Measurements from ENCODE around the gene USP43. TPM values are rescaled to one million over a fixed set of nuclear protein-coding genes. Genes with fewer than 3 reads are reported as not detected.
A peak's percentile ranks its signal among the peaks of the same experiment; 100 is the strongest.

Gene USP43
- total RNA-seq, 4 donors from 2014 or later: 0.07 TPM; not detected in 3

DNA sequence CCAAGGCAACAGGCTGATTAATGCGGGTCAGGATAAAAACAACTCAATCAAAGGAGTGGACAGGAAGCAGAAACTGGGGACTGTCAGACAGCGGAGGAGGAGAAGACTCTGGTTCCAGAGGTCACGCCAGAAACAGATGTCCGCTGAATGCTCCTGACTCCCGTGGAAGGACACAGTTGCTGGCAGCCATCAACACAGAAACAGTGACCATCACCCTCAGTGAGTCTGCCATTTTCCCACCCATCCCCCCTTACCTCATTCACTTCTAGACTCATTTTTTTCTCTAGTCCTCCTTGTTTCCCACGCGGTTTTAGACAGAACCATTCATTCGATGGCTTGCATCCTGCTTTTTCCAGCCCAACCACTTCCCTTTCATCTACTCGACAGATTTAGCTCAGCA lies 105.2 kb downstream of the USP43 start:
- H3K36me3 ChIP-seq: no peaks in the 10 kb centered on the region
- in situ Hi-C loops (cut with MboI; ENCODE audit: low sequenced_read_pairs in 4 of 4): no loop called here
- H3K27ac ChIP-seq: peak overlapping the region in 1 of 4 donors; percentile 12
- DNase-seq (no peak), ATAC-seq (no peak)
- H3K9me3 ChIP-seq: no peaks in the 10 kb centered on the region
- H3K4me3 ChIP-seq: no peak overlapping the region
- no peak for TF ChIP-seq POLR2A (IDR thresholded peaks at IDR 0.05)
- TF ChIP-seq, protein P1, sequence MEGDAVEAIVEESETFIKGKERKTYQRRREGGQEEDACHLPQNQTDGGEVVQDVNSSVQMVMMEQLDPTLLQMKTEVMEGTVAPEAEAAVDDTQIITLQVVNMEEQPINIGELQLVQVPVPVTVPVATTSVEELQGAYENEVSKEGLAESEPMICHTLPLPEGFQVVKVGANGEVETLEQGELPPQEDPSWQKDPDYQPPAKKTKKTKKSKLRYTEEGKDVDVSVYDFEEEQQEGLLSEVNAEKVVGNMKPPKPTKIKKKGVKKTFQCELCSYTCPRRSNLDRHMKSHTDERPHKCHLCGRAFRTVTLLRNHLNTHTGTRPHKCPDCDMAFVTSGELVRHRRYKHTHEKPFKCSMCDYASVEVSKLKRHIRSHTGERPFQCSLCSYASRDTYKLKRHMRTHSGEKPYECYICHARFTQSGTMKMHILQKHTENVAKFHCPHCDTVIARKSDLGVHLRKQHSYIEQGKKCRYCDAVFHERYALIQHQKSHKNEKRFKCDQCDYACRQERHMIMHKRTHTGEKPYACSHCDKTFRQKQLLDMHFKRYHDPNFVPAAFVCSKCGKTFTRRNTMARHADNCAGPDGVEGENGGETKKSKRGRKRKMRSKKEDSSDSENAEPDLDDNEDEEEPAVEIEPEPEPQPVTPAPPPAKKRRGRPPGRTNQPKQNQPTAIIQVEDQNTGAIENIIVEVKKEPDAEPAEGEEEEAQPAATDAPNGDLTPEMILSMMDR (IDR thresholded peaks at IDR 0.05 in 4 of 5, conservative IDR thresholded peaks at IDR 0.05 in 1 of 5): no peak
- intact Hi-C loops (cut with DNase I; ENCODE audit: low total_unique reads): no loop called here
- H3K4me1 ChIP-seq: no peaks in the 10 kb centered on the region
- peaks cover 3 to 8% (median 5%) of the 10 kb centered on the region in 3 donors for H3K27me3 ChIP-seq

DNA sequence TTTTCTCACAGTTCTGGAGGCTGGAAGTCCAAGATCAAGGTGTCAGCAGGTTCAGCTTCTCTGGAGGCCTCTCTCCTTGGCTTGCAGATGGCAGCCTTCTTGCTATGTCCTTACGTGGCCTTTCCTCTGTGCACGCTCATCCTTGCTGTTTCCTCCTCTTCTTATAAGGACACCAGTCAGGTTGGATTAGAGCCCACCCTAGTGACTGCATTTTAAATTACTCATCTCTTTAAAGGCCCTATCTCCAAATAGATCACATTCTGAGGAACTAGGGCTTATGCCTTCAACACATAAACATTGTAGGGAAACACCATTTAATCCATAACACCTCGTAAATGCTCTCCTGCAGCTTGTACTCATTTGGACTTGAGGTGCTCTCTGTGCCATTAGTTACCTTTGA lies 109.8 kb downstream of the USP43 start:
- DNase-seq: no peak
- Histone ChIP-seq H3K27ac (no peak overlapping the region), H3K4me3 (no peak overlapping the region), H3K4me1 (no peaks in the 10 kb centered on the region), H3K36me3 (no peaks in the 10 kb centered on the region), H3K9me3 (no peaks in the 10 kb centered on the region), H3K27me3 (peaks cover 2 to 9% (median 8%) of the 10 kb centered on the region in 3 donors)
- in situ Hi-C loops (cut with MboI; ENCODE audit: low sequenced_read_pairs in 4 of 4): no loop called here
- intact Hi-C loops (cut with DNase I; ENCODE audit: low total_unique reads): no loop called here
- no peak for ATAC-seq
- TF ChIP-seq, protein P1 (IDR thresholded peaks at IDR 0.05 in 4 of 5, conservative IDR thresholded peaks at IDR 0.05 in 1 of 5): no peak
- no peak for TF ChIP-seq POLR2A (IDR thresholded peaks at IDR 0.05)

DNA sequence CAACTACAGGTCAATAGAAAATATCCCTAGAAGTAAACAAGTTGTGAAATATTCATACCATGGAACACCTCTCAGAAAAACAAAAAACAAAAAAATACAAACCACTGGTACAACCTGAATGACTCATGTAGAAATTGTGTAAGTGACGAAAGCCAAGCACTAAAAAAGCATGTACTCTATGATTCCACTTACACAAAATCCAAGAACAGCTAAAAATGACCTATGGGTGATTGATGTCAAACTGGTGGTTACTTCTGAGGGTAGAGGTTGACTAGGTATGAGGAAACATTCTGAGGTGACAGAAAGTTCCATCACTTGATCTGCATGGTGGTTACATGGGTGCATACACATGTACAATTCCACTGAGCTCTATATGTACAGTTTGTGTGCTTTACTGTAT lies 114.9 kb downstream of the USP43 start:
- DNase-seq (no peak), ATAC-seq (no peak)
- no peak overlapping the region for H3K27ac ChIP-seq
- TF ChIP-seq, protein P1 (IDR thresholded peaks at IDR 0.05 in 4 of 5, conservative IDR thresholded peaks at IDR 0.05 in 1 of 5): no peak
- TF ChIP-seq POLR2A (IDR thresholded peaks at IDR 0.05): no peak
- in situ Hi-C loops (cut with MboI; ENCODE audit: low sequenced_read_pairs in 4 of 4) (no loop called here), intact Hi-C loops (cut with DNase I; ENCODE audit: low total_unique reads) (no loop called here)
- H3K4me1 ChIP-seq: no peaks in the 10 kb centered on the region
- H3K36me3 ChIP-seq: no peaks in the 10 kb centered on the region
- no peak overlapping the region for H3K4me3 ChIP-seq
- peaks cover 0 to 15% (median 0%) of the 10 kb centered on the region in 3 donors for H3K27me3 ChIP-seq
- no peaks in the 10 kb centered on the region for H3K9me3 ChIP-seq

DNA sequence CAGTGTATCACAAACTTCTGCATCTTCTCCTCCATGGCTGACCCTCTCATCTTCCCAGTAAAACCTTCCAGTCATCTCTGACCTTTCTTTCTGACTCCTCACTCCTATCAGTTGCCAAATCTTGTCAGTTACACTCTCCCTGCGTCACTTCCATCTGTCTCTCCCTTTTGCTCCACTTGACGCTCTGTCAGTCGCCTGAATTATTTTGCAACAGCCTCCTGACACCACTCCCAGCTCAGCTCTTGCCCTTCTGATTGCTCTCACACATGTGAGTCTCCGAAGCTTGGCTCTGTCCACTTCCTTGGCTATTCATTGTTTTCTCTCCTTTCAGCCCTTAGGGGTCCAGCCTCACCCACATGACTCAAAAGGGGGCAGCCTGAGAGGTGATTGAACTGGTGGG lies 118.3 kb downstream of the USP43 start:
- DNase-seq (peak in 1 of 2 donors; percentile 34), ATAC-seq (peak; percentile 51 to 58)
- no peak overlapping the region for H3K27ac ChIP-seq
- H3K4me3 ChIP-seq: no peak overlapping the region
- no peaks in the 10 kb centered on the region for H3K36me3 ChIP-seq
- peaks cover 0 to 12% (median 0%) of the 10 kb centered on the region in 3 donors for H3K27me3 ChIP-seq
- TF ChIP-seq POLR2A (IDR thresholded peaks at IDR 0.05): no peak
- TF ChIP-seq, protein P1 (IDR thresholded peaks at IDR 0.05 in 4 of 5, conservative IDR thresholded peaks at IDR 0.05 in 1 of 5): no peak
- H3K9me3 ChIP-seq: no peaks in the 10 kb centered on the region
- in situ Hi-C loops (cut with MboI; ENCODE audit: low sequenced_read_pairs in 4 of 4): no loop called here
- H3K4me1 ChIP-seq: no peaks in the 10 kb centered on the region
- intact Hi-C loops (cut with DNase I; ENCODE audit: low total_unique reads): no loop called here

DNA sequence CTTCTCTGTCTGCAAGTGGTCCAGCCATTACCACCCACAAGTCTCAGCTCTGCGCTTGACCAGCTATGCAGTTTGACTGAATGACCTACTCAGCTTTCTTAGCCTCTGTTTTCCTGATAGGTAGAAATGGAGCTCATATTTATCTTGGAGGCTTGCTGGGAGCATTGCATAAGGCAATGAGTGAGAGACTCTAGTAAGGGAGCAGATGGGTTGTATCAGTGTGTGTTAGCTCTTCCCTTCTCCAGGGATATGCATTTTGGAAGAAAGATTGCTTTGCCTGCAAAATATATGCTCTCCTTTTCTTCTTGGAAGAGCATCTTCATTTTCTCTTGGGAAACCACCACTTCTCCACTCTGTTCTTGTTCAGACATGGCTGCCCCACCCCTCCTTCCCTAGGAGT lies 120.0 kb downstream of the USP43 start:
- no peaks in the 10 kb centered on the region for H3K9me3 ChIP-seq
- H3K4me1 ChIP-seq: no peaks in the 10 kb centered on the region
- no peak for DNase-seq
- intact Hi-C loops (cut with DNase I; ENCODE audit: low total_unique reads): no loop called here
- in situ Hi-C loops (cut with MboI; ENCODE audit: low sequenced_read_pairs in 4 of 4): no loop called here
- ATAC-seq: no peak
- TF ChIP-seq POLR2A (IDR thresholded peaks at IDR 0.05): no peak
- TF ChIP-seq, protein P1 (IDR thresholded peaks at IDR 0.05 in 4 of 5, conservative IDR thresholded peaks at IDR 0.05 in 1 of 5): no peak
- H3K4me3 ChIP-seq: no peak overlapping the region
- no peak overlapping the region for H3K27ac ChIP-seq
- no peaks in the 10 kb centered on the region for H3K36me3 ChIP-seq
- H3K27me3 ChIP-seq: peaks cover 0 to 8% (median 0%) of the 10 kb centered on the region in 3 donors
